PC-9 (cell line): ENCODE data around the gene CDX1. TPM values are rescaled to one million over a fixed set of nuclear protein-coding genes. Genes with fewer than 3 reads are reported as not detected.

Source experiments
- BruUV-seq: library from RNA; stranded (reverse); fragments of 400-500 nt; replicated peaks from 2 replicates; lab custom pipeline; 2021; lab: Mats Ljungman, UMichigan
- CTCF ChIA-PET: fragments of 300-600 bp; sonication (Branson Sonifier 250); formaldehyde crosslinking; loops from one replicate; lab custom pipeline; 2022; ENCODE audit warnings: antibody characterized with exemption; lab: Charles Lee
- POLR2A ChIA-PET: fragments of 300-600 bp; sonication (Branson Sonifier 250); formaldehyde crosslinking; loops from one replicate; lab custom pipeline; 2022; ENCODE audit warnings: antibody characterized with exemption; ENCODE audit not compliant: unreplicated experiment; lab: Charles Lee
- DNase-seq, 2 experiments: peaks; one replicate each; pipeline versions ENCODE4 v3.0.0 to v3.0.0-alpha.2; 2015 to 2022; ENCODE audit warnings: mixed read lengths in 1 of 2
- H2AFZ ChIP-seq: fragments of 200-600 bp; sonication (generic); 2 replicates; pipeline ENCODE4 v1.8.1; 2017; ENCODE audit warnings: antibody characterized with exemption
- H3F3A ChIP-seq: fragments of 200-600 bp; sonication (generic); 2 replicates; pipeline ENCODE4 v1.8.1; 2017; ENCODE audit warnings: antibody characterized with exemption, mild to moderate bottlenecking, low read depth; ENCODE audit not compliant: insufficient read depth
- H3K27ac ChIP-seq: fragments of 200-600 bp; sonication (generic); 2 replicates; pipeline ENCODE4 v1.6.1; 2016; ENCODE audit warnings: mixed run types
- H3K27me3 ChIP-seq: fragments of 200-600 bp; sonication (generic); 2 replicates; pipeline ENCODE4 v1.6.1; 2016; ENCODE audit warnings: low read depth, mixed run types; ENCODE audit not compliant: insufficient read depth
- H3K36me3 ChIP-seq: fragments of 200-600 bp; sonication (generic); 2 replicates; pipeline ENCODE4 v1.6.1; 2016; ENCODE audit warnings: low read depth, mixed run types
- H3K4me1 ChIP-seq: fragments of 200-600 bp; sonication (generic); replicated peaks from 2 replicates; pipeline ENCODE4 v1.6.1; 2016; ENCODE audit warnings: mixed run types; ENCODE audit not compliant: insufficient read depth
- H3K4me2 ChIP-seq: fragments of 200-600 bp; sonication (generic); 2 replicates; pipeline ENCODE4 v1.6.1; 2017; ENCODE audit warnings: mixed run types
- H3K4me3 ChIP-seq: fragments of 200-600 bp; sonication (generic); 2 replicates; pipeline ENCODE4 v1.6.1; 2016; ENCODE audit warnings: mixed run types
- H3K79me2 ChIP-seq: fragments of 200-600 bp; sonication (generic); 2 replicates; pipeline ENCODE4 v1.6.1; 2017; ENCODE audit warnings: low read depth, mixed run types
- H3K9me2 ChIP-seq: fragments of 200-600 bp; sonication (generic); 2 replicates; pipeline ENCODE4 v1.8.1; 2017; ENCODE audit warnings: mild to moderate bottlenecking; ENCODE audit not compliant: insufficient read depth
- H3K9me3 ChIP-seq: fragments of 200-600 bp; sonication (generic); 2 replicates; pipeline ENCODE4 v1.8.1; 2016; ENCODE audit warnings: low read depth; ENCODE audit not compliant: insufficient read depth
- H4K20me1 ChIP-seq: fragments of 200-600 bp; sonication (generic); 2 replicates; pipeline ENCODE4 v1.8.1; 2017; ENCODE audit not compliant: insufficient read depth
- CTCF ChIP-seq: fragments of 200-600 bp; sonication (generic); conservative IDR thresholded peaks from 2 replicates; pipeline ENCODE4 v1.6.1; 2017; ENCODE audit warnings: mixed run types, antibody characterized with exemption, mild to moderate bottlenecking, moderate library complexity
- EZH2 ChIP-seq: fragments of 200-600 bp; sonication (generic); IDR thresholded peaks from 2 replicates; pipeline ENCODE4 v1.8.0; 2017; ENCODE audit warnings: antibody characterized with exemption, low read depth
- intact Hi-C: fragments of 100-400 bp; cut with micrococcal nuclease; formaldehyde crosslinking; loops from one replicate; pipeline ENCODE4 v1.10.0; 2022; ENCODE audit not compliant: unreplicated experiment
- total RNA-seq: library from RNA; stranded (reverse); gene quantifications from 2 replicates; pipeline ENCODE4 v1.2.3, GENCODE V29; 2021

Gene CDX1
- total RNA-seq, 1 experiment from 2014 or later: not detected

DNA sequence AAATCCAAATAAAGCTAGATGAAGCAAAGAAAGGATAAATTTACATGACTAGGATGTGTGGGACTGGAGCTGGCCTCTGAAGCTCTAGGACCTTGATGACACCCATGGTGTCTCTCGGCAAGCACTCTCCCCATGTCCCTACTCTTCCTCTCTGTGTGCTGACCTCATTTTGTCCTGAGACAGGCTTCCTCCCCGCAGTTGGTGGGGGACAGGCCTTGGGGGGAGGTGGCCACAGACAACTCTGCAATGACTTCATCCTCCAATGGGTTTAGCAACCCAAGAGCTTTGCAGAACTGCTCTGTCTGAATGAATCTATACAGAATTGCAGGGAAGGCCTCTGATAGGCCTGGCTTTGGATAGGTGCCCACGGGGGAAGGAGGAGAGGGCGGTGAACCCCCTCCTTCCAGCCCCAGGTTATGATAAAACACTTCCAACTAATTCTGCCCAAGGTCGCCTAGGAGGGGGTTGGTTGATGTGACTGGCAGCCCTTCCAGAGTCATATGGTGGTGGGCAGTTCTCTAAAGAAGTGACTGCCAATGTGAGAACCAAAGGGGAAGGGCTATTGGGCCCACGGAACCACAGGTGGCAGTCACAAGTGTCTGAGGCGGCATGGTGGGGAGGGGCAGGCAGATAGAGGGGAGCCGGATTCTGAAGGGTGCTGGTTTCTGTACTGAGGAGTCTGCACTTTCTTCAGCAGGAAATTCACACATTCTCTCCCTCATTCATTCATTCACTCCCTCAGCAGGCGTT is 29.3 kb downstream of the CDX1 start:
- no peak for DNase-seq
- H3K79me2 ChIP-seq: no peaks in the 10 kb centered on the region
- POLR2A ChIA-PET: no interaction called here
- H3K4me2 ChIP-seq: no peak overlapping the region
- no peak for TF ChIP-seq EZH2
- TF ChIP-seq CTCF: no peak
- no TSS peak for BruUV-seq
- no peaks in the 10 kb centered on the region for H4K20me1 ChIP-seq
- H3K36me3 ChIP-seq: no peaks in the 10 kb centered on the region
- no peaks in the 10 kb centered on the region for H3K9me2 ChIP-seq
- no peaks in the 10 kb centered on the region for H3F3A ChIP-seq
- H3K9me3 ChIP-seq: no peaks in the 10 kb centered on the region
- H3K27me3 ChIP-seq: peaks cover 27% of the 10 kb centered on the region
- H3K4me3 ChIP-seq: no peak overlapping the region
- CTCF ChIA-PET: no interaction called here
- intact Hi-C loops: no loop called here
- no peak overlapping the region for H3K27ac ChIP-seq
- 0 out of 2 replicates have a peak, but pooled peaks cover under 1% of the 10 kb centered on the region for H3K4me1 ChIP-seq
- H2AFZ ChIP-seq: no peak overlapping the region

DNA sequence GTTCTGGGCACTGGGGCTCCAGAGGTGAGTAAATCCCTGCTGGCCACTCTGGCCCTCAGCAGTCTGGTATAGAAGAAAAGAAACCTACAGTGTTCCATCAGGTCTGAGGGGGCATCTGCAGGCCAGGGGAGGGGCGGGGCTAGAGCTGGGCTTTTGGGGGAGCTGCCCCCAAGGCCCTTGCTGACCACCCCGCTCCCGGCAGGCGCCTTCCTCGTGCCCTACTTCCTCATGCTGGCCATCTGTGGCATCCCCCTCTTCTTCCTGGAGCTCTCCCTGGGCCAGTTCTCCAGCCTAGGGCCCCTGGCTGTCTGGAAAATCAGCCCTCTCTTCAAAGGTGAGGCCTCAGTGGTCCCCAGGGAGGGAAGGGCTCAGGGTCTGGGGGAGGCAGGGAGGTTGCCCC is 29.9 kb downstream of the CDX1 start:
- TF ChIP-seq EZH2 (no peak), CTCF (no peak)
- Histone ChIP-seq H3K27ac (no peak overlapping the region), H3K27me3 (peaks cover 27% of the 10 kb centered on the region), H3K36me3 (no peaks in the 10 kb centered on the region), H3K4me1 (no peaks in the 10 kb centered on the region), H3K79me2 (no peaks in the 10 kb centered on the region), H3K4me2 (no peak overlapping the region), H3F3A (no peaks in the 10 kb centered on the region), H4K20me1 (no peaks in the 10 kb centered on the region), H3K9me3 (no peaks in the 10 kb centered on the region), H3K9me2 (no peaks in the 10 kb centered on the region), H2AFZ (no peak overlapping the region), H3K4me3 (no peak overlapping the region)
- intact Hi-C loops: no loop called here
- CTCF ChIA-PET: no interaction called here
- POLR2A ChIA-PET: no interaction called here
- no peak for DNase-seq
- no TSS peak for BruUV-seq

DNA sequence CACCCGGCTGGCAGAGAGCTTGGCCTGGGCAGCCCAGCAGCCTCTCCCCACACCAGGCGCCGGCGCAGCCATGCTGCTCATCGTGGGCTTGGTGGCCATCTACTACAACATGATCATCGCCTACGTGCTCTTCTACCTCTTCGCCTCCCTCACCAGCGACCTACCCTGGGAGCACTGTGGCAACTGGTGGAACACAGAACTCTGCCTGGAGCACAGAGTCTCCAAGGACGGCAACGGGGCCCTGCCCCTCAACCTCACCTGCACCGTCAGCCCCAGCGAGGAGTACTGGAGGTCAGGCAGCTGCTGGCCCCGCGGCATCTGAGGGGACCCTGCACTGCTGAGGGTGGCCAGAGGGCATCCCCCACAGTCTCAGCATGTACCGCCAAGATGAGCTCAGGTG is 30.4 kb downstream of the CDX1 start:
- Histone ChIP-seq H3K4me1 (no peaks in the 10 kb centered on the region), H3F3A (no peaks in the 10 kb centered on the region), H3K4me3 (no peak overlapping the region), H4K20me1 (no peaks in the 10 kb centered on the region), H3K79me2 (no peaks in the 10 kb centered on the region), H3K4me2 (no peak overlapping the region), H3K27ac (no peak overlapping the region), H3K9me3 (no peaks in the 10 kb centered on the region), H3K27me3 (peaks cover 27% of the 10 kb centered on the region), H3K9me2 (no peaks in the 10 kb centered on the region), H2AFZ (no peak overlapping the region), H3K36me3 (no peaks in the 10 kb centered on the region)
- POLR2A ChIA-PET: no interaction called here
- BruUV-seq: no TSS peak
- CTCF ChIA-PET: no interaction called here
- TF ChIP-seq EZH2 (no peak), CTCF (no peak)
- intact Hi-C loops: no loop called here
- no peak for DNase-seq
